ENCODE measurements around the gene RAB3GAP1.

Gene RAB3GAP1

GRCh38 chr2:135212757-135213156 lies 160.7 kb downstream of the RAB3GAP1 start:
- TF ChIP-seq CTCF (IDR thresholded peaks at IDR 0.05; ENCODE audit: insufficient read depth, missing control alignments): no peak
- FAIRE-seq: no peak
- DNase-seq (ENCODE audit: insufficient read length, low spot score): no peak

- DNase-seq (ENCODE audit: insufficient read length, low spot score) (no peak), FAIRE-seq (no peak)
- TF ChIP-seq CTCF (IDR thresholded peaks at IDR 0.05; ENCODE audit: insufficient read depth, missing control alignments): no peak
These were observed 166.3 kb downstream of the RAB3GAP1 start for GRCh38 chr2:135218426-135218825.

- FAIRE-seq (no peak), DNase-seq (ENCODE audit: insufficient read length, low spot score) (no peak)
- TF ChIP-seq CTCF (IDR thresholded peaks at IDR 0.05; ENCODE audit: insufficient read depth, missing control alignments): no peak
These were observed 167.1 kb downstream of the RAB3GAP1 start for GRCh38 chr2:135219226-135219625.

Data from D721Med (cell line).